Measurements from ENCODE around the gene ZNF281.
A peak's percentile ranks its signal among the peaks of the same experiment; 100 is the strongest.
"Not testable (repeated sequence)": the region's sequence is repeated elsewhere in the genome, so short reads cannot be mapped to it uniquely, and the experiment has no call there.

Gene ZNF281, protein sequence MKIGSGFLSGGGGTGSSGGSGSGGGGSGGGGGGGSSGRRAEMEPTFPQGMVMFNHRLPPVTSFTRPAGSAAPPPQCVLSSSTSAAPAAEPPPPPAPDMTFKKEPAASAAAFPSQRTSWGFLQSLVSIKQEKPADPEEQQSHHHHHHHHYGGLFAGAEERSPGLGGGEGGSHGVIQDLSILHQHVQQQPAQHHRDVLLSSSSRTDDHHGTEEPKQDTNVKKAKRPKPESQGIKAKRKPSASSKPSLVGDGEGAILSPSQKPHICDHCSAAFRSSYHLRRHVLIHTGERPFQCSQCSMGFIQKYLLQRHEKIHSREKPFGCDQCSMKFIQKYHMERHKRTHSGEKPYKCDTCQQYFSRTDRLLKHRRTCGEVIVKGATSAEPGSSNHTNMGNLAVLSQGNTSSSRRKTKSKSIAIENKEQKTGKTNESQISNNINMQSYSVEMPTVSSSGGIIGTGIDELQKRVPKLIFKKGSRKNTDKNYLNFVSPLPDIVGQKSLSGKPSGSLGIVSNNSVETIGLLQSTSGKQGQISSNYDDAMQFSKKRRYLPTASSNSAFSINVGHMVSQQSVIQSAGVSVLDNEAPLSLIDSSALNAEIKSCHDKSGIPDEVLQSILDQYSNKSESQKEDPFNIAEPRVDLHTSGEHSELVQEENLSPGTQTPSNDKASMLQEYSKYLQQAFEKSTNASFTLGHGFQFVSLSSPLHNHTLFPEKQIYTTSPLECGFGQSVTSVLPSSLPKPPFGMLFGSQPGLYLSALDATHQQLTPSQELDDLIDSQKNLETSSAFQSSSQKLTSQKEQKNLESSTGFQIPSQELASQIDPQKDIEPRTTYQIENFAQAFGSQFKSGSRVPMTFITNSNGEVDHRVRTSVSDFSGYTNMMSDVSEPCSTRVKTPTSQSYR

DNA sequence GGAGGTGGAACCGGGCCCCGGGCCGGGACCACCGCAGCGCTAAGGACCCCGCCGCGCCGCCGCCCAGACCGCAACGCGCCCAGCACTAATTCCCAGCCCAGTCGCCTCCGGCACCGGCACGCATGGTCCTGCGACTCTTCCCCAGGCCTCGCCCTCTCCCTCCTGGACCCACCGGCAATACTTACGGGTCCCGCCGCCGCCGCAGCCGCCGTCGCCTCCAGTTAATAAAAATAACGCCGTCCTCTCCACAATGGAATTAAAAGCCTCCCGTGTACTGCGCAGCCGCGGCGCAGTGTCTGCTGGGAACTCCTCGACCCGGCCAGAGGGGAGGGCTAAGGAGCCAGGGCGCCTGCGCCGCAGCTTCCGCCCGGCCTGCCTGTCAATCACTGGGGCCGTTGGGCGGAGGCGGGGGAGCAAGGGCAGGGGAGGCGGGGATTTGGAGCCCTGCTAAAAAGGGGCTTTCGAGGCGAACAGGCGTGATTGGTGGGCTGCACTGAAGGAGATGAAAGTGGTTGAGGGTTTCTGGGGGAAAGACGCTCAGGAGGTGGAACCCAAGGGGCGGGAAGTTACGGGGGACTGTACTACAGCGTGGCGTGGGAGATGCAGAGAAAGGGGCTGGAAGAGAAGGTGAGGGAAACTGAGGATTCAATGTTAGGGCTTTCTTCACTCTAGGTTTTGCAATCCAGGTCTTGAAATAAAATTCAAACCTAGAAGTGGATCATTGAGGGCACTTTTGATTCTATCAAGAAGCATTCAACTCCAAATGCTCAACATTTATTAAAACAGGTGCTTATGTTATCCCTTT is at the start of gene ZNF281:
Gene ZNF281, minus strand, starts transcription at position 276 of the 805 bp plus-strand sequence. CDS start 331 bp downstream, outside the sequence.
- DNase-seq, result peak; percentile 96

DNA sequence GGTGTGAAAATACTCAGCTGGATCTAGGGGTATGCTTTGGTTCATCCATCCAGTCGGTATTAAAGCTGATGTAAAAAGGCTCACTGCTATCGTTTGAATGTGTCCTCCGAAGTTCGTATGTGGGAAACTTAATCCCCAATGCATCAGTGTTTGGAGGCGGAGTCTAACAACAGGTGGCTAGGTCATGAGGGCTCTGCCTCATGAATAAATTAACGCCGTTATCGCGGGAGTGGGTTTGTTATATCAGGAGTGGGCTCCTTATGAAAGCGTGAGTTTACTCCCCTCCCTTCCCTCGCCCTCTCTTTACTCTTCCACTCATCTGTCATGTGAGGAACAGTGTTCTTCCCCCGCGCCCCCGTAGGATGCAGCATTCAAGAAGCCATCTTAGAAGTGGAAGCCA is 48.9 kb upstream of the ZNF281 start:
- peak; percentile 15 for DNase-seq

DNA sequence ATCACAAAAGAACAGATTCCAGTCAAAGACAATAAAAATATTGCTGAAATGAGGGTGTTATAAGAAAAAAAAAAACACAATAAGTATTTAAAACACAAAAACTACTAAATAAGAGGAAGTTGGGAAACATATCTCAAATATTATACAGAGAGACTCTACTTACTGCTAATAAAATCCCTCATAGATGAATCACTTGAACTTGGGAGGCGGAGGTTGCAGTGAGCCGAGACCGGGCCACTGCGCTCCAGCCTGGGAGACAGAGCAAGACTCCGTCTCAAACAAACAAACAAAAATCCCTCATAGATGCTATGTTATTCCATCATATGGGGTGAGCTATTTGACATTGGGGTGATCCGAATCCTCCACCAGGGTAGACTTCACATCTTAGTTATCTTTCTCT is 48.0 kb upstream of the ZNF281 start:
- DNase-seq, result no peak

DNA sequence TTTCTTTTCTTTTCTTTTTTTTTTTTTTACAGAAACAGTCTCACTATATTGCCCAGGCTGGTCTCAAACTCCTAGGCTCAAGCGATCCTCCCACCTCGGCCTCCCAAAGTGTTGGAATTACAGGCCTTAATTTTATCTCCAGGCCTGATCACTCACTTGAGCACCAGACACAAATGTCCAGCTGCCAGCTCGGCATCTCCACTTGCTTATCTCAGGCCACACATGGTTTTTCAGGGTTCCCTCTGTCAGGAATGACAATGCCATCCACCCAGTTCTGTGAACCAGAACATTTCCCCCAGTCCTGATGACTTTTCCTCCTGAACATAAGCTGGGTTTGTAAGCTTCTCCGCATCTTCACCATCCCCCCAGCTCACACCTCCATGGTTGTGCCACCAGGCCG is 44.6 kb upstream of the ZNF281 start:
- no peak for DNase-seq

DNA sequence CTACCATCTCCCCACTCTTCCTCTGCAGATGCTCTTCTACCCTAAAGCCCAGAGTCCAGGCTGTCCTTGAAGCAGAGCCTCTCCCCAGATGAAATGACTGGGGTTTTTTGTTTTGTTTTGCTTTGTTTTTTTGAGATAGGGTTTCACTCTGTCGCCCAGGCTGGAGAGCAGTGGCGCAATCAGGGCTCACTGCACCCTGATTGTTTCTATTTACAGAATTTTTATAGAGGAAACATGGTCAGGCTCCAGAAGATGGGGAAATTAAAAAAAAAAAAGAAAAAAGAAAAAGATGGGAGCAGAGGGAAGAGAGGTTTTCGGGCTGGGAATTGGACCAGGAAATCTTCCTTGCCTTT is 43.7 kb upstream of the ZNF281 start:
- DNase-seq, result no peak

DNA sequence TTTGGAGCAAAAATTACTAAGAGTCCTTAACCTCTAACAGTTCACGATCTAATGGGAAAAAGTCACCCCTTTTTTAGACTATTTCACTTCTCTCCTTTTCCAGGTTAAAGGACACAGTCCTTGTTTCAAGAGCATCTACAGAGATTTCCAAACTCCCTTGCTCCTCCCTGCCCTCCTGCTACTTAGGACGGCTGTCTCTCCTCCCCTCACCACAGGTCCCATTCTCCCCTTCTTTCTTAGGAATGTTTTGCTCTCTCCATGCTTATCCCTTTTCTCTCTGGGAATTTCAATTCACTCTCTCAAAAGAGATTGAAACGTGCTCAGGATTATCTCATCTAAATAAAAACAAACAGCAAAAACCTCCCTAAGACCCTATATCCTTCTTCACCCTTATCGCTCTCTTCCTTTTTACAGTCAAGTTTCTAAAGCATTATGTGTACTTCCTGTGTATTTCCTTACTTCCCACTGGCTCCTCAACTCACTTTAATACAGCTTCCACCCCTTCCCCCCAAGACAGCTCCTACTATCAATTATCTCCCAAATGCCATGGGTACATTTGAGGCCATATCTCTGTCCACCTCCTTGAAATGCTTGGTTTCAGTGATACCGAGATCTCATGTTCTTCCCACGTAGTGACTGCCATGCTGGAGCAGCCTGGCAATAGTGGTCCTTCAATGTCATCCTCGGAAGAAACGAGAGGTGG is 43.2 kb upstream of the ZNF281 start:
- DNase-seq, result no peak

DNA sequence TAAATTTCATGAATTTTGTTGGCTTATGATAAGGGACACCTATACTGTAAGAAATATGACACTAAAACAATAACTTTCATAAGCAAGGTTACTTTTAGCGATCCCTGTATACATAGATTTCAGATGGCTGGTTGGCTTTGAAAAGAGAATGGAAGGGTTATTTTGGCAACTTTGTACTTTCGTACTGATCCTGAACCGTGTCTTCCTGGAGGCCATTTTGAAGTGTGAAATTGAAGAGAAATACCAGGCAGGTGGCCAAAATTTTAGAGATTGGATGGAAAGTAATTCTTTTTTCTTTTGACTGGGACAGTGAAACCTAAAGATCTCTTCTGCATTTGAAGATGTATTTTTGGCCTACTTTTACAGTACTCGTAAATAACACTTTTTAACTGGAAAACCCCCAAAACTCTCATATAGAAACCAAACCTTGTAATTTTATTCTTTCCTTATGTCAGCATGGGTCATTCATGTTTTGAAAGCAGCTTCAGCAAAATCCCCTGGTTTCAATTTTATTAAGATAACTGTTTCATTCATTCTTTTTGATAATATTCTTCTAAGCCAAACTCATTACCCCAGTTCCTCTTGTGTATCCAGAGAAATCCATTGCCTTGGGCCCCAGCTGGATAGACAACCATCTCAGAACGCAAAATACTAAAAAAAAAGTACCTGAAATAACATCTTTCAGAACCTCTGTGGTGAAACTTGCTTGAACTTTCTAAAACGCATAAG is 38.4 kb upstream of the ZNF281 start:
- no peak for DNase-seq

DNA sequence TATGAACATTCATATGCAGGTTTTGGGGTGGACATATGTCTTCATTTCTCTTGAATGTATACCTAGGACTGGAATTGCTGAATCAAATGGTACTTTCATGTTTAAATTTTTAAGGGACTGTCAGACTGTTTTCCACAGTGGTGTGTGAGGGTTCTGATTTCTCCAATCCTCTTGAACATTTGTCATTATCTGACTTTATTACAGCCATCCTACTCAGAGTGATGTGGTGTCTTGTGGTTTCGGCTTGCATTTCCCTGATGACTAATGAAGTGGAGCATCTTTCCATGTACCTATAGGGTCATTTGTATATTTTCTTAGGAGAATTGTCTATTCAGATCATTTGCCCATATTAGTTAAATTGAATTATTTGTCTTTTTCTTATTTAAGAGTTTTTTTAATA is 35.4 kb upstream of the ZNF281 start:
- no peak for DNase-seq

DNA sequence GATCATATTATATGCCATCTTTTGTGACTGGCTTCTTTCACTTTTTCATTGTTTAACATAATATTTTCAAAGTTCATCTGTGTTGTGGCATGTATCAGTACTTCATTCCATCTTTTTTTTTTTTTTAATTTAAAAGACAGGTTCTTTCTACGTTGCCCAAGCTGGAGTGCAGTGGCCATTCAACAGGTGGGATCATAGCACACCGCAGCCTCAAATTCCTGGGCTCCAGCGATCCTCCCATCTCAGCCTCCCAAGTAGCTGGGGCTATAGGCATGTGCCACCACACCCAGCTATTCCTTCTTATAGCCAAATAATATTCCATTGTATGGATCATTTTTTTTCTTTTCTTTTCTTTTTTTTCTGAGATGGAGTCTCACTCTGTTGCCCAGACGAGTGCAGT is 34.6 kb upstream of the ZNF281 start:
- no peak for DNase-seq

DNA sequence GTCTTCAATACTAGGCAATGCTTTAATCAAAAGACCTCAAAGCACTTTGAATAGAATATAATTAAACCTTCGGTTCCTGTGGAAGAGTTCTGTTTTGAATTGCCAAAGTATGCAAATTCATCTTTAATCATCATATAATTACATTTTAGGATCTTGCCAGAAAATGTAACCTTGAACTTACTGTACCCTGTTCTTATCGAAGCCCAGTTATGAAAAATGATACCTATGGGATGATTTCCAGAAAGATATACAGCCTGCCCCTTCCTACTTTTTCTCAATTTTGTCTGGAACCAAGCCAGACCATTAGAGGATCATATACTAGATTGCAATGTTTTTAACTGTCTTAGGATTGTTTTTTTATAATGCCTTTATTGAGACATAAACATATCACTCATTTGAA is 34.0 kb upstream of the ZNF281 start:
- no peak for DNase-seq

DNA sequence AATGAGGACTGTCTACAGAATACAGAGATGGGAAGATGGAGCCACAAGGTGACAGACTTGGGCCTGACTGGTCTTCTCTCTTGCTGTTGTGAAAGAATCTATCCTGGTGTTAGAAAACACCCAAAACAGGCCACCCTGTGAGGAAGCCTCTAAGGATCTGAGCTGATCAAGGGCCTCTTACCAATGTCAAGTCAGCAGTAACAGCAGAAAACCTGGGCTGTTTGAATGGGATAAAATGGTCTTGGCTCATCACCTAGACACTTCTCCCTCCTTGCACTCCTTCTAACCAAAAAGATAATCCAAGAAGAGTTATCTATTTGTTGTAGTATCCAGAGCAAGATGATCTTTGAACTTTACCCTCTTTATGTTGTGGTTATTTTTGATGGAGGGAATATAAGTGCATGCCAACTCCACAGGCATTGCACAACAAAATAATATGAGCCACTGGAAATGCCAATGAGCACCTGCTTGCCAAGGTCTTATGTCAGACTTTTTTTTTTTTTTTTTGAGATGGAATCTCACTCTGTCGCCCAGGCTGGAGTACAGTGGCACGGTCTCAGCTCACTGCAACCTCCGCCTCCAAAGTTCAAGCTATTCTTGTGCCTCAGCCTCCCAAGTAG is 32.8 kb upstream of the ZNF281 start:
- DNase-seq, result no peak

DNA sequence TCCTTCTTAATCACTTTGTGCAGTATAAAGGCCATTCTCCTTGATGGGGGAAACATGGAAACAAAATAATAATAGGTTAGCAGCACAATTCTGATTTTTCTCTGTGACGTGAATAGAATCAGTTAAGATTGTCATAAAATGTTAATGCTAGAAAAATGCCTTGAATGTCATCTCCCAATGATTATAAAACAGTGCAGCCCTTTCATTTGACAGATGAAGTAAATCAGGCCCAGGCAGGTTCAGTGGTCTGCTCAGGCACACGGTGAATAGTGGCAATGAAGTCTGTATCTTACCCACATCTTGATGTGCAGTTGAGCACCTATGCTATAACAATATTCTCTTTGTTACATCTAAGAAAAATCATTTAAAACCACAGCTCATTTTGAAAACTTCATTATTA is 32.2 kb upstream of the ZNF281 start:
- DNase-seq, result no peak

DNA sequence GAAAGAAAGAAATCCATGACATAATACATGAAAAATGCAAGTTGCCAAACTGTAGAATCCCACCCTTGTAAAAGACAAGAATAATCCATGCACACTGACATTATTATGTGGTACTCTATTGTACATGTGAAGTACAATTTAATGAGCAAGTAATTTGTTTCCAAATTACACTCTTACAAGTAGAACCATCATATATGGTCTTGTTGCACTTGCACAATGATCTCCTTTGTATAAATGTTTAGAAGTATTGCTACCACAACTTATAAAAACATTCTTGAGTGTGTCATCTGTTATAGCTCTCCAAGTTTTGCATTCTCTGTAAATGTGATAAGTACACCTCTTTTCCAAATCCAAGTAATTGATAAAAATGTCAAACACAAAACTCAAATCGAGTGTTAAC is 29.1 kb upstream of the ZNF281 start:
- no peak for DNase-seq

DNA sequence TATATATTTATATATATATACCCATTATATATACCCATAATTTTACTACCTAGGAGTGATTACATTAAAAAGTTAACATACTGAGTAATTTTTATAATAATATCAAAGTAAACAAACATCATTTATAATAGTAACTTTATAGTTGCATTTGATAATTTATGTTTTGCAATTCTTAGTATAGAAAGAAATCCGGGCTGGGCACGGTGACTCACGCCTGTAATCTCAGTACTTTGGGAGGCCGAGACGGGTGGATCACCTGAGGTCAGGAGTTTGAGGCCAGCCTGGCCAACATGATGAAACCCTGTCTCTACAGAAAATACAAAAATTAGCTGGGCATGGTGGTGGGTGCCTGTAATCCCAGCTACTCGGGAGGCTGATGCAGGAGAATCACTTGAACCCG is 28.6 kb upstream of the ZNF281 start:
- DNase-seq, result not testable (repeated sequence)

DNA sequence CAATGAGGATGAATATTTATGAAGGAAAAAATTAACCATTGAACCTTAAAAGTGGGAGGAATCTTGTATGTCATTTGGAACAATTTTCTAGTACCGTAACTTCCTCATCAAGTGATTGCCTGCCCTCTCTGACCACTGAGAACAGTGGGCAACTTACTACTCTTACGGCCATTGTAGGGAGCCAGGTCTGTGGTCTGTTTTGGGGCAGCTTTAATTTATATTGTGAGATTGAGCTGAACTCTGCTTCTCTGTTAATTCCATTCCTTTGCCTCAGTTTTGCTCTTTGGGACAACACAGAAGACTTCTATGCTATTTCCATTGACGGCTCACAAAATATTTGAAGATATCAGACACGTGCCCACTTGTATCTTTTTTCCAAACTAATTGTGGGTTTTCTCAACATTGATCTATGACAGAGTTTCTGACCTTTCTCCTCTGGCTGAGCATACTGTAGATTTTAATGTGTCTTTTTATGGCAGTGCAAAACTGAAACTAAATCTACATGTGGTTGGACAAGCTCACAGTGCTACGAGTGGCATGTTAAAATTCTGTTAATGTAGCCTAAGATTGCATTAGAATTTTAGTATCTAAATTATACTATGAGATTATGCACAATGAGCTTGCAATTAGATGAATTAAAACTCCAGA is 27.8 kb upstream of the ZNF281 start:
- DNase-seq, result no peak

DNA sequence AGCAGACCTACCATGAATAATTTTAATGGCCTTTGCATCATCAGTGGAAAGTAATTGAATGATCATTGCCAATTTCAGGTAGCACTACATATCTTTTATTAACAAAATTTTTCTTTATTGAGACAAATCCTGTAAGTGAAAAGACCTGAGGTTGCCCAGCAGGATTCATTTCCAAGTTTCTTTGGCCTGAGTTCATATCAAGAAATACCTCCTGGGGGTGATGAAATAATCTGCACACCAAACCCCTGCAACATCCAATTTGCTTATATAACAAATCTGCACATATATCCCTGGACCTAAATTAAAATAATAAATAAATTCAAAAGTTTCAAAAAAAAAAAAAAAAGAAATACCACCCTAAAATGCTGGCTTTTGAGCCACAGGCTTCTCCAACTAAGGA is 27.3 kb upstream of the ZNF281 start:
- DNase-seq, result no peak

DNA sequence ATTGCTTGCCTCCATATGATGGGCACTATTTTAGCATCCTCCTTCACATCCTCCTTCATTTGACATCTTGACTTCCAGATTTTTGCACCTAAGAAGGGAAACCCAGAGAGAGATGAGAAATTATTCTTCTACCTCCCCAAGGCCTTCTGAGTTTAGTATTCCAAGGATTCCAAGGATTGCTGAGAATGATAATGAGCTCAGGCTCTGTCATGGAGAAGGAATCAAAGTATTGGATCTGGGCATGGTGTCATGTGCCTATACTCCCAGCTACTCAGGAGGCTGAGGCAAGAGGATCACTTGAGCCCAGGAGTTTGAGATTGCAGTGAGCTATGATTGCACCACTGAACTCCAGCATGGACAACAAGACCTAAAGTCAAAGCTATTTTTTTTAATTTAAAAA is 26.6 kb upstream of the ZNF281 start:
- DNase-seq, result no peak

DNA sequence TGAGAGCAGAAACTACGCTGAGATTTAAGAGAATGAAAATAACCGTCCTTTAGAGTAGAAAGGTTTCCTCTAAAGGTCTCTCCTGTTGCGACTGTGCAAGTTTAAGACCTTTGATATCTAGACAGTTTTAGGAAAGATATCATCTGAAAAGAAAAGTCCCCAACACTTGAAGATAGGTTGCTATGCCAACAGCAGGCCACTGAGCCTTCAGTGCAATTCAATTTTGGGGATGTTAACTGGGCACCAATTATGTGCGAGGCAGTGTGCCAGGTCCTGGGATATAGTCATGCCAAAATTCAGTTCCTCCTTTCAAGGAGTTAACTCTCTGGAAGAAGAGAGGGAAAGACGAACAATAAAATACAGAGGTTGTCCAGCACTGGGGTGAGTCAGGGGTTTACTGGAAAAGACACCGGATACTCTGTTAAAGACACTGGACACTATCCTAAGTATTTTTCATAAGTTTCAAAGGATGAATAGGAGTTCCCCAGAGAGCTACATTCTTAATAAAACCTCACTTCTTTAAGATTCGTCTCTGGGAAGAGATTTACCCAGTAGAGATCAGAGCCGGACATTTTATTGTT is 25.5 kb upstream of the ZNF281 start:
- DNase-seq, result no peak

DNA sequence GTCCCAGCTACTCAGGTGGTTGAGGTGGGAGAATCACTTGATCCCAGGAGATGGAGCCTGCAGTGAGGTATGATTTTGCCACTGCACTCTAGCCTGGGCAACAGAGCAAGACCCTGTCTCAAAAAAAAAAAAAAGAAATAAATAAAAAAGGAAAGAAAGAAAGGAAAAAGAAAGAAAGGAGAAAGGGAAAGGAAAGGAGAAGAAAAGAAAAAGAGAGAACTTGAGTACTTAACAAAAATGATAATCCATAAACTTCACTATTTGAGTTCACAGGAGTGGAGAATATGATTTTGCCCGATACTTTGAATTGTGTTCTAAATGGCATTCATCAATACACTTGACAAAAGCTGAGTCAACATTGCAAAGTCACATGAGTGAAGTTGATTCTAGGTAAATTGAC is 23.8 kb upstream of the ZNF281 start:
- no peak for DNase-seq

DNA sequence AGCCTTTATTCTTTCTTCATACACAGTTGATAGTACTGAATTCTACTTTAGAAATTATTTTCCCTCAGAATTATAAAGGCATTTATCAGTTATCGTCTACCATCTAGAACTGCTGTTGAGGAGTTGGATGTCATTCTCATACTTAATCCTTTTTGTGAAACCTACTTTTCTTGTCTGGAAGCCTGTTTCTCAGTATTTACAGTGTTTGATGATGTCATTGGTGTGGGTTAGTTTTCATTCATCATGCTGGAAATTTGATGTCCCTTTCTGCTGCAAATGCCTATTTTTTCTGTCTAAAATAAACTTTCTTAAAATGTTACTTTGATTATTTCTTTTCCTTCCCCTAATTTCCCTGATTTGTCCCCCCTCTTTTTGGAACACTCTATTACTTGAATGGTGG is 22.8 kb upstream of the ZNF281 start:
- DNase-seq, result no peak
